Measurements from ENCODE around the gene GTPBP8.
A peak's percentile ranks its signal among the peaks of the same experiment; 100 is the strongest.
"Not testable (repeated sequence)": the region's sequence is repeated elsewhere in the genome, so short reads cannot be mapped to it uniquely, and the experiment has no call there.

The GTPBP8 gene

GRCh38 chr3:113000691-113001090 lies 9.9 kb downstream of the GTPBP8 start:
- no peak for DNase-seq (ENCODE audit: low read depth)

- DNase-seq (ENCODE audit: low read depth): no peak
Measured at GRCh38 chr3:113002037-113002436, 11.3 kb downstream of the GTPBP8 start.

- DNase-seq (ENCODE audit: low read depth): peak; percentile 15
Measured at GRCh38 chr3:113002679-113003078, 11.9 kb downstream of the GTPBP8 start.

- no peak for DNase-seq (ENCODE audit: low read depth)
Measured at GRCh38 chr3:113005611-113006010, 14.8 kb downstream of the GTPBP8 start.

GRCh38 chr3:113006359-113007056 lies 15.7 kb downstream of the GTPBP8 start:
- no peak for DNase-seq (ENCODE audit: low read depth)

- no peak for DNase-seq (ENCODE audit: low read depth)
Measured at GRCh38 chr3:113008117-113008516, 17.3 kb downstream of the GTPBP8 start.

- DNase-seq (ENCODE audit: low read depth): no peak
Measured at GRCh38 chr3:113013593-113013992, 22.8 kb downstream of the GTPBP8 start.

GRCh38 chr3:113018536-113019181 lies 27.9 kb downstream of the GTPBP8 start:
- no peak for DNase-seq (ENCODE audit: low read depth)

- DNase-seq (ENCODE audit: low read depth): peak; percentile 68
Measured at GRCh38 chr3:113019182-113020137, 28.7 kb downstream of the GTPBP8 start.

GRCh38 chr3:113021471-113021870 lies 30.7 kb downstream of the GTPBP8 start:
- DNase-seq (ENCODE audit: low read depth): no peak

GRCh38 chr3:113034011-113034410 lies 43.2 kb downstream of the GTPBP8 start:
- DNase-seq (ENCODE audit: low read depth): no peak

GRCh38 chr3:113035387-113035982 lies 44.7 kb downstream of the GTPBP8 start:
- DNase-seq (ENCODE audit: low read depth): peak; percentile 7

- no peak for DNase-seq (ENCODE audit: low read depth)
Measured at GRCh38 chr3:113038328-113038727, 47.5 kb downstream of the GTPBP8 start.

- DNase-seq (ENCODE audit: low read depth): no peak
Measured at GRCh38 chr3:113039546-113039945, 48.8 kb downstream of the GTPBP8 start.

- no peak for DNase-seq (ENCODE audit: low read depth)
Measured at GRCh38 chr3:113040231-113040630, 49.4 kb downstream of the GTPBP8 start.

- no peak for DNase-seq (ENCODE audit: low read depth)
Measured at GRCh38 chr3:113043686-113044085, 52.9 kb downstream of the GTPBP8 start.

GRCh38 chr3:113046186-113046965 lies 55.6 kb downstream of the GTPBP8 start:
- DNase-seq (ENCODE audit: low read depth): not testable (repeated sequence)

GRCh38 chr3:113051302-113051711 lies 60.5 kb downstream of the GTPBP8 start:
- DNase-seq (ENCODE audit: low read depth): peak; percentile 75

All from T follicular helper cell (primary cell).